K562 (cell line): ENCODE measurements around the gene TTL. TPM values are rescaled to one million over a fixed set of nuclear protein-coding genes. Genes with fewer than 3 reads are reported as not detected.
A peak's percentile ranks its signal among the peaks of the same experiment; 100 is the strongest.

Experiments
- CAMTA2 ChIP-seq: fragments of 250-450 bp; sonication (Bioruptor Pico); conservative IDR thresholded peaks from 2 replicates; pipeline ENCODE4 v1.5.1; 2022
- E2F5 ChIP-seq: sonication (generic); formaldehyde crosslinking; IDR thresholded peaks from 2 replicates; pipeline ENCODE4 v1.8.0; 2022; ENCODE audit warnings: mild to moderate bottlenecking, missing genetic modification reagents
- ETV5 ChIP-seq: sonication (generic); formaldehyde crosslinking; IDR thresholded peaks from 2 replicates; pipeline ENCODE4 v1.4.0; 2020; ENCODE audit warnings: low read depth, mild to moderate bottlenecking, missing genetic modification reagents
- ID3 ChIP-seq, 2 experiments: fragments of 250-450 bp in 1 of 2; fragments of 450-650 bp in 1 of 2; sonication (Bioruptor Pico) in 1 of 2; IDR thresholded peaks; 2 replicates each; pipeline versions ENCODE4 v1.6.1 to v1.8.0; 2016 to 2021; ENCODE audit warnings: mild to moderate bottlenecking in 2 of 2, moderate library complexity in 2 of 2, missing compliant biosample characterization in 1 of 2, missing genetic modification characterization in 1 of 2
- PRDM10 ChIP-seq: fragments of 450-650 bp; IDR thresholded peaks from 2 replicates; pipeline ENCODE4 v1.6.1; 2018; ENCODE audit not compliant: partially characterized antibody
- REST ChIP-seq, 2 experiments: fragments of 450-650 bp; formaldehyde crosslinking in 1 of 2; IDR thresholded peaks; 2 replicates each; pipeline versions ENCODE4 v1.4.0 to v1.6.1; 2014 to 2020; ENCODE audit warnings: mild to moderate bottlenecking in 2 of 2, borderline replicate concordance in 1 of 2, low read depth in 1 of 2
- ZNF449 ChIP-seq: fragments of 250-450 bp; sonication (Bioruptor Pico); IDR thresholded peaks from 2 replicates; pipeline ENCODE4 v1.8.0; 2022; ENCODE audit warnings: moderate library complexity, mild to moderate bottlenecking, inconsistent platforms
- ZNF699 ChIP-seq: fragments of 250-450 bp; sonication (Bioruptor Pico); IDR thresholded peaks from 2 replicates; pipeline ENCODE4 v1.8.0; 2021; ENCODE audit warnings: mild to moderate bottlenecking, moderate library complexity; ENCODE audit not compliant: insufficient replicate concordance
- ZNF740 ChIP-seq, 3 experiments: fragments of 200-800 bp in 1 of 3; sonication (Bioruptor generic) in 1 of 3; sonication (generic) in 1 of 3; formaldehyde crosslinking in 1 of 3; IDR thresholded peaks; 2 replicates each; pipeline versions ENCODE4 v1.6.1 to v1.8.0; 2016 to 2022; ENCODE audit warnings: mild to moderate bottlenecking in 2 of 3, missing compliant biosample characterization in 2 of 3, missing genetic modification characterization in 2 of 3, missing genetic modification reagents in 1 of 3
- polyA plus RNA-seq, 8 experiments: library from polyadenylated mRNA; depleted of rRNA in 4 of 8; stranded (reverse) in 5 of 8; unstranded in 3 of 8; fragments of >200 nt; fragmentation: Nextera tagmentation in 2 of 8; fragmentation: Illumina TruSeq in 1 of 8; extraction: Ambion mirVana in 2 of 8; extraction: Trizol in 1 of 8; gene quantifications; 2 replicates each; pipeline versions ENCODE4 v1.2.1 to v1.2.3, GENCODE V29; 2011 to 2014; ENCODE audit warnings: inconsistent platforms in 1 of 8, missing spikeins in 1 of 8
- total RNA-seq, 7 experiments: library from RNA; depleted of rRNA in 6 of 7; stranded (reverse); fragments of >200 nt in 6 of 7; fragmentation: Illumina TruSeq in 2 of 7; extraction: Trizol in 2 of 7; gene quantifications; 2 replicates each; pipeline versions ENCODE4 v1.2.1 to v1.2.3, GENCODE V29; 2011 to 2021; ENCODE audit warnings: low replicate concordance in 1 of 7

TTL gene
- total and polyA plus RNA-seq, 9 of the 15 experiments (the other 6 are each of a cell fraction or from before 2014, with no cell fraction given), result 9.4 to 54.4 (median 34.9) TPM

- TF ChIP-seq ZNF740 (CRISPR knock-in tag; IDR thresholded peaks at IDR 0.05) (no peak), ZNF740 (tag; IDR thresholded peaks at IDR 0.05) (no peak), CAMTA2 (CRISPR knock-in tag) (no peak), ZNF449 (CRISPR knock-in tag) (no peak), ETV5 (CRISPR knock-in tag) (no peak), PRDM10 (peak; percentile 20), E2F5 (CRISPR knock-in tag) (peak; percentile 57; the same call in 1 of the 2 replicates), ZNF699 (CRISPR knock-in tag) (no peak), REST (IDR thresholded peaks at IDR 0.05; ENCODE audit: borderline replicate concordance) (peak; percentile 43; the same call in 1 of the 2 replicates), REST (CRISPR knock-in tag; IDR thresholded peaks at IDR 0.05; ENCODE audit: low read depth) (no peak), ID3 (CRISPR knock-in tag; IDR thresholded peaks at IDR 0.05) (no peak), ID3 (tag; IDR thresholded peaks at IDR 0.05) (no peak)
These were observed 100.4 kb downstream of the TTL start (continued) for GRCh38 chr2:112582314-112582746.
